Brain microvascular endothelial cell (primary cell): ENCODE measurements around the gene PRPF4.

Experiments used
- DNase-seq: peaks from one replicate; pipeline ENCODE4 v3.0.0-alpha.2; 2020
- H3K27ac ChIP-seq: fragments of 250-450 bp; sonication (Bioruptor Pico); 2 replicates; pipeline ENCODE4 v1.5.1; 2020; ENCODE audit warnings: mild to moderate bottlenecking, moderate library complexity
- H3K27me3 ChIP-seq: fragments of 250-450 bp; sonication (Bioruptor Pico); replicated peaks from 2 replicates; pipeline ENCODE4 v1.5.1; 2020; ENCODE audit warnings: mild to moderate bottlenecking
- H3K36me3 ChIP-seq: fragments of 250-450 bp; sonication (Bioruptor Pico); replicated peaks from 2 replicates; pipeline ENCODE4 v1.5.1; 2020; ENCODE audit warnings: mild to moderate bottlenecking
- H3K4me3 ChIP-seq: 2 replicates; pipeline ENCODE4 v1.5.1; 2011; ENCODE audit warnings: low read depth, mild to moderate bottlenecking, control low read depth, low read length, moderate library complexity
- in situ Hi-C: cut with HindIII; loops from 2 replicates; pipeline ENCODE4 v1.10.0; 2017; ENCODE audit warnings: low sequenced_read_pairs, low pct_ligation_motif_present
- TF ChIP-seq, protein P1 (sequence below): IDR thresholded peaks from 2 replicates; pipeline ENCODE4 v1.5.1; 2011; ENCODE audit warnings: low read depth, mild to moderate bottlenecking, moderate library complexity, low read length, control low read depth, inconsistent platforms; ENCODE audit errors: missing control alignments

Gene PRPF4

GRCh38 chr9:113238202-113238858, 37.1 kb upstream of the PRPF4 start:
- Histone ChIP-seq H3K4me3 (no peak overlapping the region), H3K27ac (no peak overlapping the region), H3K27me3 (no peaks in the 10 kb centered on the region), H3K36me3 (no peaks in the 10 kb centered on the region)
- TF ChIP-seq, protein P1, sequence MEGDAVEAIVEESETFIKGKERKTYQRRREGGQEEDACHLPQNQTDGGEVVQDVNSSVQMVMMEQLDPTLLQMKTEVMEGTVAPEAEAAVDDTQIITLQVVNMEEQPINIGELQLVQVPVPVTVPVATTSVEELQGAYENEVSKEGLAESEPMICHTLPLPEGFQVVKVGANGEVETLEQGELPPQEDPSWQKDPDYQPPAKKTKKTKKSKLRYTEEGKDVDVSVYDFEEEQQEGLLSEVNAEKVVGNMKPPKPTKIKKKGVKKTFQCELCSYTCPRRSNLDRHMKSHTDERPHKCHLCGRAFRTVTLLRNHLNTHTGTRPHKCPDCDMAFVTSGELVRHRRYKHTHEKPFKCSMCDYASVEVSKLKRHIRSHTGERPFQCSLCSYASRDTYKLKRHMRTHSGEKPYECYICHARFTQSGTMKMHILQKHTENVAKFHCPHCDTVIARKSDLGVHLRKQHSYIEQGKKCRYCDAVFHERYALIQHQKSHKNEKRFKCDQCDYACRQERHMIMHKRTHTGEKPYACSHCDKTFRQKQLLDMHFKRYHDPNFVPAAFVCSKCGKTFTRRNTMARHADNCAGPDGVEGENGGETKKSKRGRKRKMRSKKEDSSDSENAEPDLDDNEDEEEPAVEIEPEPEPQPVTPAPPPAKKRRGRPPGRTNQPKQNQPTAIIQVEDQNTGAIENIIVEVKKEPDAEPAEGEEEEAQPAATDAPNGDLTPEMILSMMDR, result no peak
- no peak for DNase-seq
- in situ Hi-C loops, result no loop called here

DNA sequence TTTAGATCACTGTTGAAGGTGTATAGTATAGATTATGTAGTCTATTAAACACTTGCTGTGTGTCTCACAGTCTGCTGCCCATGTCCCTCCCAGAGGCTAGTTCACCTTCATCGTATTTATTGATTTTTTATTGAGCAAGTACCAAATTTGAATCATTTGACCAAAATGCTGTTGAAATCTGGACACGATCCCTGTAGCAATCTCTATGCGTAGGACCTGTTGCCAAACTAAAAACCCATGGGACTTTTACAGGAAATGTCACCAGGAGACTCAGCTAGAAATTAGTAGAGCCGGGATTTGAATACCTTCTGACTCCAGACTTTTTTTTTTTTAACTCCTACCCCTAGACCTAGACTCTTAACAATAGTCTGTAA, 36.6 kb upstream of the PRPF4 start:
- Histone ChIP-seq H3K27me3 (no peaks in the 10 kb centered on the region), H3K27ac (no peak overlapping the region), H3K36me3 (no peaks in the 10 kb centered on the region), H3K4me3 (no peak overlapping the region)
- TF ChIP-seq, protein P1, result no peak
- DNase-seq, result no peak
- in situ Hi-C loops, result no loop called here

- no peaks in the 10 kb centered on the region for H3K36me3 ChIP-seq
- DNase-seq, result no peak
- H3K27me3 ChIP-seq, result no peaks in the 10 kb centered on the region
- TF ChIP-seq, protein P1, result no peak
- in situ Hi-C loops, result no loop called here
- no peak overlapping the region for H3K4me3 ChIP-seq
- H3K27ac ChIP-seq, result no peak overlapping the region
These were observed 34.3 kb upstream of the PRPF4 start for GRCh38 chr9:113241161-113241560.

- no peaks in the 10 kb centered on the region for H3K27me3 ChIP-seq
- no peak overlapping the region for H3K27ac ChIP-seq
- no peak for DNase-seq
- TF ChIP-seq, protein P1, result no peak
- in situ Hi-C loops, result no loop called here
- H3K36me3 ChIP-seq, result no peaks in the 10 kb centered on the region
- no peak overlapping the region for H3K4me3 ChIP-seq
These were observed 30.9 kb upstream of the PRPF4 start for GRCh38 chr9:113244556-113244955.

GRCh38 chr9:113245894-113246293, 29.6 kb upstream of the PRPF4 start:
- in situ Hi-C loops, result no loop called here
- TF ChIP-seq, protein P1, result no peak
- Histone ChIP-seq H3K27me3 (no peaks in the 10 kb centered on the region), H3K4me3 (no peak overlapping the region), H3K36me3 (no peaks in the 10 kb centered on the region), H3K27ac (no peak overlapping the region)
- DNase-seq, result no peak

GRCh38 chr9:113246928-113247327, 28.5 kb upstream of the PRPF4 start:
- H3K27ac ChIP-seq, result no peak overlapping the region
- no peak overlapping the region for H3K4me3 ChIP-seq
- in situ Hi-C loops, result no loop called here
- DNase-seq, result no peak
- no peaks in the 10 kb centered on the region for H3K27me3 ChIP-seq
- TF ChIP-seq, protein P1, result no peak
- no peaks in the 10 kb centered on the region for H3K36me3 ChIP-seq
